SJSA1 (cell line): Measurements from ENCODE around the gene LAMTOR5. TPM values are rescaled to one million over a fixed set of nuclear protein-coding genes. Genes with fewer than 3 reads are reported as not detected.

Source experiments
- DNase-seq, 2 experiments: peaks; one replicate each; pipeline ENCODE4 v3.0.0-alpha.2; 2015 to 2020; ENCODE audit warnings: low spot score in 2 of 2, low read depth in 1 of 2
- H3K27ac ChIP-seq: fragments of 250-450 bp; sonication (Bioruptor Pico); 2 replicates; pipeline ENCODE4 v1.5.1; 2020; ENCODE audit warnings: mild to moderate bottlenecking, moderate library complexity
- H3K27me3 ChIP-seq: fragments of 250-450 bp; sonication (Bioruptor Pico); replicated peaks from 2 replicates; pipeline ENCODE4 v1.5.1; 2020; ENCODE audit warnings: mild to moderate bottlenecking, moderate library complexity
- H3K36me3 ChIP-seq: fragments of 250-450 bp; sonication (Bioruptor Pico); 2 replicates; pipeline ENCODE4 v1.5.1; 2020; ENCODE audit warnings: mild to moderate bottlenecking
- H3K4me1 ChIP-seq: fragments of 250-450 bp; sonication (Bioruptor Pico); replicated peaks from 2 replicates; pipeline ENCODE4 v1.6.1; 2021; ENCODE audit warnings: mild to moderate bottlenecking
- H3K4me3 ChIP-seq: fragments of 250-450 bp; sonication (Bioruptor Pico); 2 replicates; pipeline ENCODE4 v1.5.1; 2020; ENCODE audit warnings: mild to moderate bottlenecking
- H3K9me3 ChIP-seq: fragments of 250-450 bp; sonication (Bioruptor Pico); replicated peaks from 2 replicates; pipeline ENCODE4 v1.5.1; 2020; ENCODE audit warnings: mild to moderate bottlenecking
- total RNA-seq: library from RNA; depleted of rRNA; stranded (reverse); fragments of >200 nt; shearing (Covaris generic); gene quantifications from 2 replicates; pipeline ENCODE4 v1.2.3, GENCODE V29; 2014; rRNA removed

The LAMTOR5 gene
- total RNA-seq, 1 experiment from 2014 or later: 145 TPM

DNA sequence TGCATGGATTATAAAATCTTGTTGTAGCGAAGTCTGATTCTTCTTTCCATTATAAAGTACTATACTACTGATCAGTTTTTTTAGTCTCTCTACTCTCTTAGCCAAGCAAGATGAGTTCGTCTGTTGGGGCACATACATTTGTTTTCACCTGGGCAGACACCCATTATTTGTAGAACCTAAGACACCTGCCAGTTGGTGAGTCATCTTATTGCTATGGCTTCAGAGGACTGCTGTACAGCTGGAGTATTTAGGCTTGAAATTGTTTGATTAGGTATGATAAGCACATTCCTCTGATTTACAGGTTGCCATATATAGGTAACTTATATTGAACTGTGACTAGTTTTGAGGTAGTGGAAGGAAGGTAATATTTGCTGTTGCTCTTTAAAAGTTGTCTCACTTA, 51.1 kb downstream of the LAMTOR5 start:
- H3K4me3 ChIP-seq: no peak overlapping the region
- no peaks in the 10 kb centered on the region for H3K27me3 ChIP-seq
- DNase-seq: no peak
- H3K27ac ChIP-seq: no peak overlapping the region; the same call in 1 of the 2 replicates
- H3K9me3 ChIP-seq: no peaks in the 10 kb centered on the region
- H3K4me1 ChIP-seq: no peaks in the 10 kb centered on the region
- H3K36me3 ChIP-seq: peaks cover 75% of the 10 kb centered on the region

DNA sequence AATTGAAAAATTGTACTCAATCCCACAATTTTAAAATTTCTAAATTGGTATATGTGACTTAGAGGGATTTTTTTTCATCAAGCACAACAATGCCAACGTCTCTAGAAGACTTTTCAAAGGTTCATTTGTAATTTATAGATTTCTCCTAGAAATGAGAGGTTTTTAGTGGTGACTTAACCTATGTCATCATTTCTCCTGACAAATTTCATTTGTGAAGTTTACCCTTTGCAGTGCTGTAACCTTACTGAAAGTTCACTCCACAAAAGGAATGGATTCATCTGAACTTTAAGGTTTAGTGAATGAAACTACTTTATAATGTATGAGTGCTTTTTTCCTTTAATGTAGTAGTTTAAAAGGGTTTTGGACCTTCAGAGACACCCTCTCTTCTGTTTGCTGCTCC, 52.2 kb downstream of the LAMTOR5 start:
- H3K27me3 ChIP-seq: no peaks in the 10 kb centered on the region
- H3K4me3 ChIP-seq: no peak overlapping the region
- peaks cover 79% of the 10 kb centered on the region for H3K36me3 ChIP-seq
- no peaks in the 10 kb centered on the region for H3K4me1 ChIP-seq
- no peaks in the 10 kb centered on the region for H3K9me3 ChIP-seq
- DNase-seq: no peak
- H3K27ac ChIP-seq: no peak overlapping the region

Other genes starting within 250 kb of the LAMTOR5 start
- gene KCNC4, start 197.4 kb downstream of the LAMTOR5 start, total RNA-seq: 0.26 and 1.2 TPM in 2 replicates
- gene RBM15, start 68.3 kb downstream of the LAMTOR5 start, total RNA-seq: 25.5 and 35.2 TPM in 2 replicates
- 7.0 and 17.4 TPM in 2 replicates for gene SLC16A4, start 16.7 kb downstream of the LAMTOR5 start, total RNA-seq
- not detected in 2 replicates for gene PROK1, start 43.5 kb upstream of the LAMTOR5 start, total RNA-seq
- not detected in 2 replicates for gene KCNA10, start 111.5 kb upstream of the LAMTOR5 start, total RNA-seq
- gene KCNA2, start 198.7 kb upstream of the LAMTOR5 start, total RNA-seq: not detected in 2 replicates